Sigmoid colon (tissue), 4 donors: Measurements from ENCODE around the gene CAMTA1.

Experiments used
- EP300 ChIP-seq, 4 donors: sonication (generic); formaldehyde crosslinking; IDR thresholded peaks; one replicate each; pipeline ENCODE4 v1.6.1; 2017; ENCODE audit warnings: antibody characterized with exemption in 4 of 4
- POLR2A ChIP-seq, 2 donors: fragments of 450-650 bp; IDR thresholded peaks; one replicate each; pipeline ENCODE4 v1.6.1; 2016; ENCODE audit warnings: antibody characterized with exemption in 2 of 2, mild to moderate bottlenecking in 2 of 2, moderate library complexity in 2 of 2
- POLR2AphosphoS5 ChIP-seq, 4 donors: sonication (generic); formaldehyde crosslinking; IDR thresholded peaks; one replicate each; pipeline ENCODE4 v1.6.1; 2017; ENCODE audit warnings: antibody characterized with exemption in 4 of 4
- TF ChIP-seq, protein P1 (sequence below), 4 experiments: fragments of 450-650 bp in 3 of 4; fragments of 200-600 bp in 1 of 4; IDR thresholded peaks; one replicate each; pipeline ENCODE4 v1.5.1; 2016 to 2019; ENCODE audit warnings: antibody characterized with exemption in 4 of 4, mild to moderate bottlenecking in 3 of 4, moderate library complexity in 2 of 4

DNA sequence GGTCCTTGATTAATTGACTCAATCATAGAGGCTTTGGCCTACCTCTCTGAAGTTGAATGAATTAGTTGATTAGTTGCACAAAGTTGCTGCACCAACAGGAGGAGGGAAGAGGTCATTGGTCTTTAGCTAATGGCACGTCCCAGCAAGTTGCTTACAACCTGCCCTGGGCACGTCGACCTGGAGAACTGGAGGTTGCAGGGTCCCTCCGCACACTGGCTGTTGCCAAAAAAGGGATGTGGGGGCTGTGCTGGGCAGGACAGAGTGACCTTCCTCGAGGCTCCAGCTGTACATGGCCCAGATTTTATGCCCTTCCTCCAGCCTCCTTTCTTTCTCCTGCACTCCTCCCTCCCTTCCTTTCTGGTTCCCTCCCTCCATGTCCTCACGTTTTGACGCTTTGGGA is 755.6 kb downstream of the CAMTA1 start:
- TF ChIP-seq POLR2AphosphoS5 (IDR thresholded peaks at IDR 0.05) (no peak), POLR2A (IDR thresholded peaks at IDR 0.05) (no peak), EP300 (IDR thresholded peaks at IDR 0.05) (no peak)
- TF ChIP-seq, protein P1, sequence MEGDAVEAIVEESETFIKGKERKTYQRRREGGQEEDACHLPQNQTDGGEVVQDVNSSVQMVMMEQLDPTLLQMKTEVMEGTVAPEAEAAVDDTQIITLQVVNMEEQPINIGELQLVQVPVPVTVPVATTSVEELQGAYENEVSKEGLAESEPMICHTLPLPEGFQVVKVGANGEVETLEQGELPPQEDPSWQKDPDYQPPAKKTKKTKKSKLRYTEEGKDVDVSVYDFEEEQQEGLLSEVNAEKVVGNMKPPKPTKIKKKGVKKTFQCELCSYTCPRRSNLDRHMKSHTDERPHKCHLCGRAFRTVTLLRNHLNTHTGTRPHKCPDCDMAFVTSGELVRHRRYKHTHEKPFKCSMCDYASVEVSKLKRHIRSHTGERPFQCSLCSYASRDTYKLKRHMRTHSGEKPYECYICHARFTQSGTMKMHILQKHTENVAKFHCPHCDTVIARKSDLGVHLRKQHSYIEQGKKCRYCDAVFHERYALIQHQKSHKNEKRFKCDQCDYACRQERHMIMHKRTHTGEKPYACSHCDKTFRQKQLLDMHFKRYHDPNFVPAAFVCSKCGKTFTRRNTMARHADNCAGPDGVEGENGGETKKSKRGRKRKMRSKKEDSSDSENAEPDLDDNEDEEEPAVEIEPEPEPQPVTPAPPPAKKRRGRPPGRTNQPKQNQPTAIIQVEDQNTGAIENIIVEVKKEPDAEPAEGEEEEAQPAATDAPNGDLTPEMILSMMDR (IDR thresholded peaks at IDR 0.05), result no peak
